Bronchial epithelial cell (primary cell): Measurements from ENCODE around the gene SYS1. TPM values are rescaled to one million over a fixed set of nuclear protein-coding genes. Genes with fewer than 3 reads are reported as not detected.

Source experiments
- DNase-seq: peaks from one replicate; pipeline ENCODE4 v3.0.0-alpha.2; 2010; ENCODE audit warnings: low read depth
- FAIRE-seq: peaks from 2 replicates; lab custom pipeline; 2011; peaks lifted over from hg19 to GRCh38; lab: Jason Lieb, UNC
- H3K27me3 ChIP-seq: 2 replicates; pipeline ENCODE4 v1.5.1; 2011; ENCODE audit warnings: low read length; ENCODE audit not compliant: control insufficient read depth, insufficient read depth
- H3K36me3 ChIP-seq: 2 replicates; pipeline ENCODE4 v1.5.1; 2011; ENCODE audit warnings: low read length; ENCODE audit not compliant: control insufficient read depth, insufficient read depth
- H3K4me3 ChIP-seq: 2 replicates; pipeline ENCODE4 v1.5.1; 2011; ENCODE audit warnings: mild to moderate bottlenecking, low read depth, low read length, control low read depth
- total RNA-seq: library from RNA; depleted of rRNA; stranded (reverse); fragments of >200 nt; gene quantifications from 2 replicates; pipeline ENCODE4 v1.2.1, GENCODE V29; 2014
- TF ChIP-seq, protein P1 (sequence below): IDR thresholded peaks from 2 replicates; pipeline ENCODE4 v1.5.1; 2011; ENCODE audit warnings: mild to moderate bottlenecking, moderate library complexity, low read length, control low read depth, inconsistent platforms; ENCODE audit not compliant: insufficient read depth, severe bottlenecking

The SYS1 gene
- total RNA-seq, 1 donor from 2014 or later = 17.9 TPM

DNA sequence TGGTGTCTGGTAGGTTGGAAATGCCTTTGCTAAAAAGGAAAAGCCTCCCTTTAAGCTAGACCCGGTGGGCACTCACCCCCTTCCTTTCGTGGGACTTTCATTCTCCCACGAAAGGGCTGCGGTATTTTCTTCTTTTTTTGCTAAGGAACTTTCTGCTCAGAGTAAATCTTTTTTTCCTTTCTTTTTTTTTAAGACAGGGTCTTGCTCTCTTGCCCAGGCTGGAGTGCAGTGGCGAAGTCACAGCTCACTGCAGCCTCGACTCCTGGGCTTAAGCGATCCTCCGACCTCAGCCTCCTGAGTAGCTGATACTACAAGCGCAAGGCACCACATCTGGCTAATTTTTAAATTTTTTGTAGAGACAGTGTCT is 11.1 kb downstream of the SYS1 start:
- TF ChIP-seq, protein P1, sequence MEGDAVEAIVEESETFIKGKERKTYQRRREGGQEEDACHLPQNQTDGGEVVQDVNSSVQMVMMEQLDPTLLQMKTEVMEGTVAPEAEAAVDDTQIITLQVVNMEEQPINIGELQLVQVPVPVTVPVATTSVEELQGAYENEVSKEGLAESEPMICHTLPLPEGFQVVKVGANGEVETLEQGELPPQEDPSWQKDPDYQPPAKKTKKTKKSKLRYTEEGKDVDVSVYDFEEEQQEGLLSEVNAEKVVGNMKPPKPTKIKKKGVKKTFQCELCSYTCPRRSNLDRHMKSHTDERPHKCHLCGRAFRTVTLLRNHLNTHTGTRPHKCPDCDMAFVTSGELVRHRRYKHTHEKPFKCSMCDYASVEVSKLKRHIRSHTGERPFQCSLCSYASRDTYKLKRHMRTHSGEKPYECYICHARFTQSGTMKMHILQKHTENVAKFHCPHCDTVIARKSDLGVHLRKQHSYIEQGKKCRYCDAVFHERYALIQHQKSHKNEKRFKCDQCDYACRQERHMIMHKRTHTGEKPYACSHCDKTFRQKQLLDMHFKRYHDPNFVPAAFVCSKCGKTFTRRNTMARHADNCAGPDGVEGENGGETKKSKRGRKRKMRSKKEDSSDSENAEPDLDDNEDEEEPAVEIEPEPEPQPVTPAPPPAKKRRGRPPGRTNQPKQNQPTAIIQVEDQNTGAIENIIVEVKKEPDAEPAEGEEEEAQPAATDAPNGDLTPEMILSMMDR = no peak
- DNase-seq (no peak), FAIRE-seq (no peak)
- Histone ChIP-seq H3K36me3 (no peaks in the 10 kb centered on the region), H3K27me3 (no peaks in the 10 kb centered on the region), H3K4me3 (peak overlapping the region; percentile 41)

GRCh38 chr20:45374966-45375365 is 12.0 kb downstream of the SYS1 start:
- FAIRE-seq = no peak
- Histone ChIP-seq H3K4me3 (no peak overlapping the region), H3K36me3 (no peaks in the 10 kb centered on the region), H3K27me3 (no peaks in the 10 kb centered on the region)
- no peak for DNase-seq
- TF ChIP-seq, protein P1 = no peak

GRCh38 chr20:45377269-45377668 is 14.3 kb downstream of the SYS1 start:
- H3K27me3 ChIP-seq = no peaks in the 10 kb centered on the region
- FAIRE-seq = no peak
- H3K4me3 ChIP-seq = no peak overlapping the region
- no peaks in the 10 kb centered on the region for H3K36me3 ChIP-seq
- DNase-seq = no peak
- TF ChIP-seq, protein P1 = no peak

DNA sequence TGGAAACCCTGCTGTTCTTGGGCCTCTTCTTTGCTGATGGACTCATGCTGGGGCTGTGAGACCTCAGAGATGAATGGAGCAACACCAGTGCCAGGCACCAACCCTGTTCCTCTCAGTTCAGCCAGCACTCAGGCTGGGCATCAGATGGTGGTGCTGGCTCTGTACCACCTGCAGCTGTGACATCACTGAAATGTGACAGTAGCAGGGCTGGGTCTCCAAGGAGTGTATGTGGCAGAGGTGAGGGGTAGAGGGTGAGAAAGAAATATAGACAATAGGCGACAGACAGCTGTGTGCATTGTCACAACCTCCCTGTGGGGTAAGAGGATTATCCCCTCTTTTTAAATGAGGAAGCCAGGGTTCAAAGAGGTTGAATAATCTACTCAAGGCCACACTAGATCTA is 15.2 kb downstream of the SYS1 start, which contains the start of gene TP53TG5:
Gene TP53TG5 (minus strand): TSS at position 135 of the 400 bp plus-strand sequence. CDS start 89 bp downstream, at position 46.
- TF ChIP-seq, protein P1 = no peak
- H3K27me3 ChIP-seq = no peaks in the 10 kb centered on the region
- no peak for FAIRE-seq
- DNase-seq = no peak
- H3K36me3 ChIP-seq = no peaks in the 10 kb centered on the region
- no peak within 1 kb of the TSS for H3K4me3 ChIP-seq

GRCh38 chr20:45387274-45387673 is 24.3 kb downstream of the SYS1 start:
- DNase-seq (no peak), FAIRE-seq (no peak)
- TF ChIP-seq, protein P1 = no peak
- H3K4me3 ChIP-seq = no peak overlapping the region
- H3K27me3 ChIP-seq = no peaks in the 10 kb centered on the region
- no peaks in the 10 kb centered on the region for H3K36me3 ChIP-seq

DNA sequence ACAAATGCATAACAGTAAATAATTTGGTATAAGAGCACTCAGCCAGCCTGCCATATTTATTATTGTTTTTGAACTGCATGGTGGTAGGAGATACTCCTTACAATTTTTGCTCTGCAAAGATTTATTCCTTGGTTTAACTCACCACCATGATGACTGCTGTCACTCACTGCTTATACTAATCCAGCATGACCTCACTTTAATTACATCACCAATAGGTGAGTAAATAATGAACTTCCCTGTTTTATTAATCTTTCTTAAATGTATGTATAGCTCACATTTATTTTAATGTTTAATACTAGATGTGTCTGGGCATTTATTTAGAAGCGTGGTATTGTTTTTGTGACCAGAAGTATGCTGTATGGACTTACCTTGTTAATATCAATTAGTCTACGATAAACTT is 28.0 kb downstream of the SYS1 start:
- no peak for DNase-seq
- no peak for FAIRE-seq
- H3K4me3 ChIP-seq = no peak overlapping the region
- no peaks in the 10 kb centered on the region for H3K36me3 ChIP-seq
- H3K27me3 ChIP-seq = no peaks in the 10 kb centered on the region
- TF ChIP-seq, protein P1 = no peak
